ENCODE results near the gene CCDC12.

DNA sequence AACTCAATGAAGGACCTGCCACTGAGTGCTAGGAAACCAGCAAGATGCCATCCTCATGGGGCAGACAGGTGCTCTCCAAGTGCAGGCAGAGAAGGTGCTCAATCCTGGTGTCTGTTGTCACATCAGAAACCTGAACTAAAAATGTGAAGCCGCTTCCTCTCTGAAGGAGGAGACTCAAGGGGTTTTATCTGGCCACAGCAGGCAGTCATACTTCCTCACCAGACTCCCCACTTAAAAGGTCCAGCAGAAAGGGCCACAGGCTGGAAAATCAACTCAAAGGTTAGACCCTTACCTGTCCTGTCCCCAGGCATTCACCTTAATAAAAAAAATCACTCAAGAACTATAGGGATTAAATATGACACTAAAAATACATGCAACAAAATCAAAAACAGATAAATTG is 4.8 kb downstream of the CCDC12 start:
- TF ChIP-seq POLR2A (IDR thresholded peaks at IDR 0.05; ENCODE audit: extremely low read depth, insufficient read length) (no peak), MYC (IDR thresholded peaks at IDR 0.05; ENCODE audit: low read depth, low read length) (no peak)
- TF ChIP-seq, protein P1, sequence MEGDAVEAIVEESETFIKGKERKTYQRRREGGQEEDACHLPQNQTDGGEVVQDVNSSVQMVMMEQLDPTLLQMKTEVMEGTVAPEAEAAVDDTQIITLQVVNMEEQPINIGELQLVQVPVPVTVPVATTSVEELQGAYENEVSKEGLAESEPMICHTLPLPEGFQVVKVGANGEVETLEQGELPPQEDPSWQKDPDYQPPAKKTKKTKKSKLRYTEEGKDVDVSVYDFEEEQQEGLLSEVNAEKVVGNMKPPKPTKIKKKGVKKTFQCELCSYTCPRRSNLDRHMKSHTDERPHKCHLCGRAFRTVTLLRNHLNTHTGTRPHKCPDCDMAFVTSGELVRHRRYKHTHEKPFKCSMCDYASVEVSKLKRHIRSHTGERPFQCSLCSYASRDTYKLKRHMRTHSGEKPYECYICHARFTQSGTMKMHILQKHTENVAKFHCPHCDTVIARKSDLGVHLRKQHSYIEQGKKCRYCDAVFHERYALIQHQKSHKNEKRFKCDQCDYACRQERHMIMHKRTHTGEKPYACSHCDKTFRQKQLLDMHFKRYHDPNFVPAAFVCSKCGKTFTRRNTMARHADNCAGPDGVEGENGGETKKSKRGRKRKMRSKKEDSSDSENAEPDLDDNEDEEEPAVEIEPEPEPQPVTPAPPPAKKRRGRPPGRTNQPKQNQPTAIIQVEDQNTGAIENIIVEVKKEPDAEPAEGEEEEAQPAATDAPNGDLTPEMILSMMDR (IDR thresholded peaks at IDR 0.05; ENCODE audit: low read depth, low read length) = no peak
- TF ChIP-seq, protein P2, sequence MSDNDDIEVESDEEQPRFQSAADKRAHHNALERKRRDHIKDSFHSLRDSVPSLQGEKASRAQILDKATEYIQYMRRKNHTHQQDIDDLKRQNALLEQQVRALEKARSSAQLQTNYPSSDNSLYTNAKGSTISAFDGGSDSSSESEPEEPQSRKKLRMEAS (IDR thresholded peaks at IDR 0.05; ENCODE audit: low read depth, low read length) = no peak
